SH-SY5Y (cell line): Measurements from ENCODE around the gene ARL10.

ENCODE experiments used
- GATA2 ChIP-seq: IDR thresholded peaks from 2 replicates; pipeline ENCODE4 v1.6.1; 2011; ENCODE audit warnings: mild to moderate bottlenecking, low read depth, low read length
- GATA3 ChIP-seq: IDR thresholded peaks from 2 replicates; pipeline ENCODE4 v1.6.1; 2011; ENCODE audit warnings: low read depth, mild to moderate bottlenecking, low read length, moderate library complexity

DNA sequence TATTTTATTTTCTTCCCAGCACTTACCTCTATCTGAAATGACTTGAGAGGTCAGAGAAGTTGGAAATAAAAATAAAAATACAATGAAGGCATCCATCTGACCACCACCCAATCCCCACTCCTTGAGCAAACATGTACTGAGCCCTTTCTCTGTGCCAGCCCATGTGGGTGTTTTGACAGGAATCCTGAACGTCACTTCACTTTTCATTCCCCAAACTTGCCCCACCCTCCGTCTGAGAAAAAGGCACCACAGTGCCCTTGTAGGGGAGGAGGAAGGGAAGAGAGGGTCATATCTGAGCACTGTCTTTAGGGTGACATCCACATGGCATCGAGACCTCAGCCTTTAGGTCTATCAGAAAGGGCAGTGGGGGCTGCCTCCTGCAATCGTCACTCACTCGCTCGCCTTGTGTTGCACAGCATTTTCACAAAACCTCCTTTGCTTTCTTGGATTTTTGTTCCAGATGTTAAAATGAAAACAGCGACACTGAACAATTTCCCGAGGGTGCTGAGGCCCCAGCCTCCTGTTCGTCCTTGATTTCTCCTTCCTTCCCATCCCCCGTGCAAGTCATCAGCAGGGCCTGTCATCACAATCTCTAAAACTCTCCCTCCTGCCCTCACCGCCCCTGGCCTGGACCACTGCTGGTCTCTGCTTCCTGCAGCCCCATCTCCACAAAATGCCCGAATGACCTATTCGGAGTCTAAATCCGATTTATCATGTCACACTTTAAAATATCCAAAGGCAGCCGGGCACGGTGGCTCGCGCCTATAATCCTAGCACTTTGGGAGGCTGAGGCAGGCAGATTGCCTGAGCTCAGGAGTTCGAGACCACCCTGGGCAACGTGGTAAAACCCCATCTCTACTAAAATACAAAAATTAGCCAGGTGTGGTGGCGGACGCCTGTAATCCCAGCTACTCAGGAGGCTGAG, 36.3 kb downstream of the ARL10 start:
- TF ChIP-seq GATA2 (no peak), GATA3 (no peak)
